ENCODE results near the gene ZNF592.

The ZNF592 gene

DNA sequence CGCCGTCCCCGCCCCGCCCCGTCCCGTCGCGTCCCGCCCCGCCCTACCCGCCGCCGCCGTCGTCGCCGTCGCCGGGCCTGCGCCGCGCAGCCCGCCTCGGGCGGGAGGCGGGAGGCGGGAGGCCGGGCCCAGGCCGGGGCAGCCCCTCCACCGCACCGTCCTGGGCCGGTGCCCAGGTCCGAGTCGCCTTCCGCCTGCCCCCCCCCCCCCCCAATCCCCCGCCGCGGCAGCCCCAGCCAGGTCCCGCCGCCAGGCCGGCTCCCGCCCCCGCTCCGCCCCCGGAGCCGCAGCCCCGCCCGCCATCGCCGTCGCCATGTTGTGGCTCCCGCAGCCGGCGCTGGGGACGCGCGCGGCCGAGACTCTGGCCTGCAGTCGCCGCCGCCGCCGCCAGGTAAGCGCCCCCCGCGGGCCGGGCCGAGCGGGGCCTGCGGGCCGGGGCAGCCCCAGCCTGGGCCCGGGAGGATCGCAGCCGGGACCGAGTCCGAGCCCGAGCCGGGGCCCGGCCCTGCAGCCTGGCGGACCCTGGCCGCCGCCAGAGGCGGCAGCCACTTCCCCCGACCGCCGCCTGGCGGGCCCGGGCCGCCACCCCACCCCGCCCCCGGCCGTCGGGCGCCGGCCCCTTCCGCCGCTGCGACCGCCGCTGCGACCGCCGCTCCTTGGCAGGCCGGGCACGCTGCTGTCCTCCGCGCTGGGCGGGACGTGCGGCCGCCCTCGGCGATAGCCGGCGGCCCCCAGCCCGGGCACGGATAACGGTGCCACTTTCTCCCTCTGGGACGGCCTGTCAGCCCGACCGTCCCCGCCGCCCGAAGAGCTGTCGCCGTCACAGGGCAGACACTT, at the start of gene ZNF592:
ZNF592 (plus strand) TSS at position 319 of the 837 bp plus-strand sequence. CDS start 34,084 bp downstream, outside the sequence.
- Mint-ChIP-seq H3K27me3 (ENCODE audit: low read depth) (no peaks in the 10 kb centered on the region), H3K4me3 (peak within 1 kb of the TSS; percentile 96 to 98 (median 97)), H3K27ac (peak within 1 kb of the TSS; percentile 98 to 100 (median 99)), H3K4me1 (peaks cover 56% of the 10 kb centered on the region), H3K36me3 (ENCODE audit: low read depth) (peaks cover 4% of the 10 kb centered on the region), H3K9me3 (no peaks in the 10 kb centered on the region)
- no peak for TF ChIP-seq CTCF (IDR thresholded peaks at IDR 0.05; ENCODE audit: unreplicated experiment in 3 of 3)

DNA sequence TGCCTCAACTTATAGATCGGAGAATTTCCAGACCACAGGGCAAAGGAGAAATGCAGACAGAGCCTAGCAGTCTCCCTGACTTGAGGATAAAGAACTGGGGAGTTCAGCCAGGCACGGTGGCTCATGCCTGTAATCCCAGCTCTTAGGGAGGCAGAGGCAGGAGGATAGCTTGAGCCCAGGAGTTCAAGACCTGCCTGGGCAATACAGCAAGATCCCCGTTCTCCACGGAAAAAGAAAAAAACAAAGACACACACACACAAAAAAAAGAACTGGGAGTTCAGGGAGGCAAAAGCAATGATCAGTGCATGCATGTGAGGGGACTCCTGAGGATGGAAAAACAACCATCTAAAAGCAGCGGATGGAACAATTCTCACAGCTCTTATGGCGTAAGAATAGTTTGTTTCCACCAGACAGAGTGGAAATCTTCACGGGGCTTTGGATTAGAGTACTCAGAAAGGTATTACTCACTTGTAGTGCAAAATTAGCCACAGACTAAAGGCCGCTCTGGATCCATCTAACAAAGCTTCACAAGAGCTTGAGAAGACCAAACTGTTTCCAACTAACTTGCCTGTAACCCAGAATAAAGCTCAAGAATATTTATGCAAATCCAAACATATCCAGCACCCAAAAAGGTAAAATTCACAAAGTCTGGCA, 48.7 kb upstream of the ZNF592 start:
- H3K4me3 Mint-ChIP-seq, result no peak overlapping the region
- H3K36me3 Mint-ChIP-seq (ENCODE audit: low read depth), result no peaks in the 10 kb centered on the region
- peak overlapping the region in 1 of 3 experiments; percentile 12 for H3K27ac Mint-ChIP-seq
- H3K4me1 Mint-ChIP-seq, result peaks cover 11% of the 10 kb centered on the region
- TF ChIP-seq CTCF (IDR thresholded peaks at IDR 0.05; ENCODE audit: unreplicated experiment in 3 of 3), result no peak
- H3K9me3 Mint-ChIP-seq, result no peaks in the 10 kb centered on the region
- H3K27me3 Mint-ChIP-seq (ENCODE audit: low read depth), result no peaks in the 10 kb centered on the region

- H3K27ac Mint-ChIP-seq, result peak overlapping the region in 2 of 3 experiments; percentile 10 to 32
Observed at GRCh38 chr15:84702961-84703482, 45.4 kb upstream of the ZNF592 start.

GRCh38 chr15:84703808-84704207, 44.6 kb upstream of the ZNF592 start:
- H3K27me3 Mint-ChIP-seq (ENCODE audit: low read depth), result no peaks in the 10 kb centered on the region
- no peaks in the 10 kb centered on the region for H3K9me3 Mint-ChIP-seq
- no peak overlapping the region for H3K27ac Mint-ChIP-seq
- H3K4me3 Mint-ChIP-seq, result no peak overlapping the region
- peaks cover 15% of the 10 kb centered on the region for H3K4me1 Mint-ChIP-seq
- TF ChIP-seq CTCF (IDR thresholded peaks at IDR 0.05; ENCODE audit: unreplicated experiment in 3 of 3), result no peak
- peaks cover 14% of the 10 kb centered on the region for H3K36me3 Mint-ChIP-seq (ENCODE audit: low read depth)

More at GRCh38 chr15:84702961-84703482, 45.4 kb upstream of the ZNF592 start:
- Mint-ChIP-seq H3K27me3 (ENCODE audit: low read depth) (no peaks in the 10 kb centered on the region), H3K4me1 (peaks cover 15% of the 10 kb centered on the region), H3K9me3 (no peaks in the 10 kb centered on the region), H3K36me3 (ENCODE audit: low read depth) (peaks cover 7% of the 10 kb centered on the region), H3K4me3 (no peak overlapping the region)
- TF ChIP-seq CTCF (IDR thresholded peaks at IDR 0.05; ENCODE audit: unreplicated experiment in 3 of 3), result no peak

DNA sequence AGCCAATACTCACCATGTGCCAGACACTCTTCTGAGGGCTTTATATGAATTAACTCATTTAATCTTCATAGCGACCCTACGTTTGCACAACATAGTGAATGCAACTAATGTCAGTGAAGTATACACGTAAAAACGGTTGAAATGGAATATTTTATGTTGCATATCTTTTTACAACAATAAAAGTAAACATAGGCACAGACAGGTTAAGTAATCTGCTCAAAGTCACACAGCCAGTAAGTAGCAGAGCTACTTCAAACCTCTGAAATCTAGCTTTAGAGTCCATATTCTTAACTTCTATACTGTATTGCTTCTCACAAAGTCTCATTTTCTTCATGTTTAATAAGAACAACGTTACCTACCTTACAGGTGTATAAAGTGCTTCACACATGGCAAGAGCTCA, 34.0 kb upstream of the ZNF592 start:
- TF ChIP-seq CTCF (IDR thresholded peaks at IDR 0.05; ENCODE audit: unreplicated experiment in 3 of 3), result no peak
- Mint-ChIP-seq H3K27ac (peak overlapping the region in 1 of 3 experiments; percentile 88), H3K27me3 (ENCODE audit: low read depth) (no peaks in the 10 kb centered on the region), H3K4me3 (peak overlapping the region; percentile 94 to 98 (median 95)), H3K9me3 (no peaks in the 10 kb centered on the region), H3K36me3 (ENCODE audit: low read depth) (peaks cover 5% of the 10 kb centered on the region), H3K4me1 (peaks cover 38% of the 10 kb centered on the region)

Measured in nephron (organoid).